Tibial nerve (tissue), 3 donors: ENCODE results near the gene PLEKHG4B.

Experiments used
- CTCF ChIP-seq, 5 experiments: fragments of 200-600 bp in 3 of 5; fragments of 450-650 bp in 2 of 5; sonication (generic) in 3 of 5; IDR thresholded peaks; one replicate each; pipeline ENCODE4 v1.5.1; 2016 to 2019; ENCODE audit warnings: antibody characterized with exemption in 5 of 5, mild to moderate bottlenecking in 3 of 5, moderate library complexity in 2 of 5
- POLR2A ChIP-seq, 2 donors: fragments of 450-650 bp; IDR thresholded peaks; one replicate each; pipeline ENCODE4 v1.6.1; 2017; ENCODE audit warnings: antibody characterized with exemption in 2 of 2, mild to moderate bottlenecking in 2 of 2, moderate library complexity in 2 of 2

- TF ChIP-seq POLR2A (IDR thresholded peaks at IDR 0.05) (no peak), CTCF (IDR thresholded peaks at IDR 0.05) (no peak)
Observed at GRCh38 chr5:74503-75109, 17.4 kb upstream of the PLEKHG4B start.
